ENCODE results near the gene FAM76B. TPM values are rescaled to one million over a fixed set of nuclear protein-coding genes. Genes with fewer than 3 reads are reported as not detected.

Gene FAM76B
- total RNA-seq, 1 donor from 2014 or later: 139 TPM

- no peak overlapping the region for H3K4me2 ChIP-seq
- no peak overlapping the region for H3K4me3 Mint-ChIP-seq
- H3K27ac ChIP-seq: no peak overlapping the region
- H3K9me3 Mint-ChIP-seq: peaks cover 29% of the 10 kb centered on the region
- no peaks in the 10 kb centered on the region for H3K27me3 ChIP-seq
- no peaks in the 10 kb centered on the region for H3K4me1 ChIP-seq
- DNase-seq (ENCODE audit: low spot score): no peak
- H3F3A ChIP-seq (ENCODE audit: low read depth): no peaks in the 10 kb centered on the region
- TF ChIP-seq EZH2 (IDR thresholded peaks at IDR 0.05) (no peak), CTCF (IDR thresholded peaks at IDR 0.05) (no peak), EZH2phosphoT487 (IDR thresholded peaks at IDR 0.05) (no peak)
- H3K27me3 Mint-ChIP-seq (ENCODE audit: insufficient read depth, low read depth): no peaks in the 10 kb centered on the region
- peaks cover 18% of the 10 kb centered on the region for H3K79me2 ChIP-seq (ENCODE audit: low read depth)
- H4K20me1 ChIP-seq (ENCODE audit: low read depth): peaks cover 2% of the 10 kb centered on the region
- peaks cover 7% of the 10 kb centered on the region for H3K9me3 ChIP-seq (ENCODE audit: low read depth)
- H2AFZ ChIP-seq (replicated peaks): no peak overlapping the region
- peaks cover 68% of the 10 kb centered on the region for H3K36me3 Mint-ChIP-seq
- H3K36me3 ChIP-seq: peaks cover 32% of the 10 kb centered on the region
- no peak overlapping the region for H3K9ac ChIP-seq
- no peak overlapping the region for H3K27ac Mint-ChIP-seq
- no peaks in the 10 kb centered on the region for H3K4me1 Mint-ChIP-seq
- H3K4me3 ChIP-seq: no peak overlapping the region
These were observed 14.4 kb upstream of the FAM76B start for GRCh38 chr11:95803973-95804372.

GRCh38 chr11:95802806-95803205 lies 13.2 kb upstream of the FAM76B start:
- no peaks in the 10 kb centered on the region for H3K4me1 ChIP-seq
- no peaks in the 10 kb centered on the region for H3F3A ChIP-seq (ENCODE audit: low read depth)
- no peak overlapping the region for H3K27ac Mint-ChIP-seq
- DNase-seq (ENCODE audit: low spot score): no peak
- H3K4me3 ChIP-seq: no peak overlapping the region
- no peaks in the 10 kb centered on the region for H3K27me3 ChIP-seq
- TF ChIP-seq EZH2phosphoT487 (IDR thresholded peaks at IDR 0.05) (no peak), EZH2 (IDR thresholded peaks at IDR 0.05) (no peak), CTCF (IDR thresholded peaks at IDR 0.05) (no peak)
- H3K9me3 ChIP-seq (ENCODE audit: low read depth): peaks cover 7% of the 10 kb centered on the region
- peaks cover 30% of the 10 kb centered on the region for H3K79me2 ChIP-seq (ENCODE audit: low read depth)
- H2AFZ ChIP-seq (replicated peaks): no peak overlapping the region
- no peaks in the 10 kb centered on the region for H3K4me1 Mint-ChIP-seq
- H3K36me3 Mint-ChIP-seq: peaks cover 58% of the 10 kb centered on the region
- H3K4me3 Mint-ChIP-seq: no peak overlapping the region
- no peak overlapping the region for H3K27ac ChIP-seq
- peaks cover 8% of the 10 kb centered on the region for H4K20me1 ChIP-seq (ENCODE audit: low read depth)
- peaks cover 36% of the 10 kb centered on the region for H3K36me3 ChIP-seq
- H3K9ac ChIP-seq: no peak overlapping the region
- H3K27me3 Mint-ChIP-seq (ENCODE audit: insufficient read depth, low read depth): no peaks in the 10 kb centered on the region
- peaks cover 19% of the 10 kb centered on the region for H3K9me3 Mint-ChIP-seq
- H3K4me2 ChIP-seq: no peak overlapping the region

GRCh38 chr11:95800438-95800837 lies 10.9 kb upstream of the FAM76B start:
- Histone ChIP-seq H3F3A (ENCODE audit: low read depth) (no peaks in the 10 kb centered on the region), H3K79me2 (ENCODE audit: low read depth) (peaks cover 53% of the 10 kb centered on the region), H3K4me1 (no peaks in the 10 kb centered on the region), H3K9me3 (ENCODE audit: low read depth) (peaks cover under 1% of the 10 kb centered on the region), H3K4me2 (no peak overlapping the region), H3K27me3 (no peaks in the 10 kb centered on the region), H3K36me3 (peaks cover 24% of the 10 kb centered on the region), H3K27ac (no peak overlapping the region), H4K20me1 (ENCODE audit: low read depth) (peaks cover 27% of the 10 kb centered on the region), H3K9ac (no peak overlapping the region), H3K4me3 (no peak overlapping the region), H2AFZ (replicated peaks) (no peak overlapping the region)
- no peaks in the 10 kb centered on the region for H3K27me3 Mint-ChIP-seq (ENCODE audit: insufficient read depth, low read depth)
- H3K4me3 Mint-ChIP-seq: no peak overlapping the region
- TF ChIP-seq CTCF (IDR thresholded peaks at IDR 0.05) (no peak), EZH2 (IDR thresholded peaks at IDR 0.05) (no peak), EZH2phosphoT487 (IDR thresholded peaks at IDR 0.05) (no peak)
- no peaks in the 10 kb centered on the region for H3K4me1 Mint-ChIP-seq
- no peak for DNase-seq (ENCODE audit: low spot score)
- peaks cover 38% of the 10 kb centered on the region for H3K36me3 Mint-ChIP-seq
- H3K27ac Mint-ChIP-seq: no peak overlapping the region
- H3K9me3 Mint-ChIP-seq: peaks cover 6% of the 10 kb centered on the region
